ENCODE results near the gene NBEA.

Gene NBEA

DNA sequence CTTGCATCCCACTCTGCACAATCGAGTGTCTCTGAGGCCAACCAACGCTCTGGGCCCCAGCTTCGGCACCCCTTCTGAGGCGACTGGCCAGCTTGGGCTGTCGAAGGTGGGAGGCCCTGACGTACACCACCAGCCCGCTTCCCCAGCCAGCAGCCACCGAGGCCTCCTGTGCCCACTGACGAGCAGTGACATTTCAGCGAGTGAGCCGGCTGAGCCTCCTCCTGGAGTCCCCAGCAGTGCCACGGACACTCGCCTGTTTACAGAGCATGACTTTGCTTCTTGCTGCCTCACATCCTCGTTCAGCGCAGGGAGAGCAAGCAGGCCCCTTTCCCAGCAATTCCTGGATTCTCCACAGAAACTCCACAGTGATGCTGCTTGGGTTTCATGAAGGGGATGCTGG, 774.7 kb downstream of the NBEA start:
- DNase-seq: no peak

DNA sequence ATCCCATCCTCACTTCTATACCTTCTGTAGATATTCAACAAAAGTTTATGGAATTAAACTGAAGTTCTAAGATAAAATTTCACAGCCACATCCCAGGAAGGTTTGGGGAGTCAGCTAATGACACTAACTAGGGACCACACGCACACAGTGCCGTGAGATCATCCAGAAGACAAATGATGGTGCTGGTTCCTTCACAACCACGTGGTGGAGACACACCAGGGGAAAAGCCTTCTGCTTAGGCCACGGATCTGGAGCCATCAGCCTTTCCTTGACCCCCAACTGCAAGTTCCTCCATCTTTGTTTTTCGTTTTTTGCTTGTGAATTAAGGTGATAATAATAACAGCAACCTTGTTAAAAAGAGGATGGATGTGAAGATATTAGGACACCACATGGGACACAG, 776.0 kb downstream of the NBEA start:
- no peak for DNase-seq

DNA sequence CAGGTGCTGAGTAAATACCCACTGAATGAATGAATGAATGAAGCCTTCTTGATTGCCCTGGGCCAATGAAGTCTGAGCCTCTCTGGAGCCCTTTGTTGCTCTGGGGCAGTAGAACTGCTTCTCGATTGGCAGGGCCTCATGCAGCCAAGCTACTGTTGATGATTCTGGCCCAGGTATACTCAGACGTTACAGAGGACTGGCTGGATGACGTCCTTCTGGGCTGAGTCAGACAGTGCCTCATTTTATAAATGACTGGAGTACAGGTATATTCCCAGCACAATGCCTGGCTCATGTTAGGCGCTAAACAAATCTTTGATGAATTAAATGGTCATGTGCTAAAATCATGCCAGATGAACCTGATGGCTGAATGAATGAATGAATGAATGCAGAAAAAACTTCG, 778.2 kb downstream of the NBEA start:
- no peak for DNase-seq

DNA sequence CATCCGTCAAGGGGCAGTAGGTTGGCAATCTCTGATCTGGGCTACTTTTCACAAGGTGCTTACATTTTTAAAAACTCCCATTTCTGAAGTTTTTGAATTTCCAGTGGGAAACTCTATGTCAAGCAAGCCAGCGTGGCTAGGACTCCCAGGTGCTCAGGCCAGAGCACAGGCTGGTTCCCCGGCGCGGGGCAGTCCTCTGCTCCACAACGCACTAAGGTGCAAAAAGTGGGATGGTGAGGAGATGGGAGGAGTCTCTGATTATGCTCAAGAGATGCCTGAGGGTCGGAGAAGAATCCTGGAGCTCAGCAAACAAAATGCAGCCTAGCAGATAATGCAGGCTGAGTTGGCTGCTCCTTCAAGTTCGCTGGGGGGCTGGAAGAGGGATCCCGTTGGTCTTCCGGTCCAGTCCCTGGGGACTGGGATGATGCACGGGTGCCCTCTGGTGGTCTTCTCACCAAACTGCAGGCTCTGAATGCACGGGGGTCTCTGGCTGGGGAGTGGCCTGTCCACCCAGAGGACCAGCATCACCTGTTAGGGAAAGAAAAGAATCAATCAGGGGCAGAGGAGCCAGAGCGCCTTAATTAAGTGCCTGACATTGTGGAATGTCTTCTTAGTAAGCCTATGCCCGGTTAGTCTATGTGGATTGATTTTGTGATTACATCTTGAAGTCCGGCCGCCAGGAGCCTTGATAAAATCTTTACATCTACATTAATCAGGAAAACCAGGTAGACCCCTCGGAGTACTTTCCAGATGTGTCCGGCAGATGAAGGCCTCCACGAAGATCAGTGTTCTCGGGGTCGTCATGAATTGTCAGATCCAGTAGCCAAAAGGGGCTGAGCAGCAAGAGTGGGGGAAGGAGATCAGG, 778.9 kb downstream of the NBEA start:
- peak; percentile 69 for DNase-seq

Measured in fibroblast of skin of back (primary cell).